ENCODE data around the gene AFF4.
"Not testable (repeated sequence)": the region's sequence is repeated elsewhere in the genome, so short reads cannot be mapped to it uniquely, and the experiment has no call there.

The AFF4 gene

DNA sequence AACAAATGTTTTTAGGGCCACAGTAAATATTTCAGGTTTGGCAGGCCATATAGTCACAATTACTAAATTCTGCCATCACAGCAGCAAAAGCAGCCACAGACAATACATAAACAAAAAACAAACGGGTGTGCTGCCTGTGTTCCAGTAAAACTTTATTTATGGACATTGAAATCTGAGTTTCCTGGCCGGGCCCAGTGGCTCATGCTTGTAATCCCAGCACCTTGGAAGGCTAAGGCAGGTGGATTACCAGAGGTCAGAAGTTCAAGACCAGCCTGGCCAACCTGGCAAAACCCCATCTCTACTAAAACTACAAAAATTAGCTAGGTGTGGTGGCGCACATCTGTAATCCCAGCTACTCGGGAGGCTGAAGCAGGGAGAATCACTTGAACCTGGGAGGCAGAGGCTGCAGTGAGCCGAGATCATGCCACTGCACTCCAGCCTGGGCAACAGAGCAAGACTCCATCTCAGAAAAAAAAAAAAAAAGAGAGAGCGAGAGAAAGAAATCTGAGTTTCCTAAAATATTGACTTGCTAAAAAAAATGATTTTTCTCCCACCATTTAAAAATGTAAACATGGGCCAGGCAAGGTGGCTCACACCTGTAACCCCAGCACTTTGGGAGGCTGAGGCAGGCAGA, 7.2 kb downstream of the AFF4 start:
- not testable (repeated sequence) for DNase-seq (ENCODE audit: low spot score)

DNA sequence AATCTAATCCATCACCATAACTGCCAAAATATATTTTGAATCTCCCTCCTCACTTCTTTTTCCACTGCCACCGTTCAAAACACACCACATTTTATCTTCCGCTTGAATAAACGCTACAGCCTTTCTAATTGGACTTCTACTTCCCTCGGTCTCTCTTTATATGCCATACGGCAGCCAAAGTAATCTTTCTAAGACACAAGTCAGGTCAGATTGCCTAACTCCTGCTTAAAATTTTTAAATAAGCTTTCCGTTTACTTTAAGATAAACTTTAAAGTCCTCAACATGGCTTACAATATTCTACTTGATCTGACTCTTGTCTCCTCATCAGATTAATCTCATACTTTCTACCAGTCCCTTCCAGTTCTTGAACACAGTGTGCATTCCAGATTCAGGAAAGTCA, 9.7 kb downstream of the AFF4 start:
- DNase-seq (ENCODE audit: low spot score) = no peak

DNA sequence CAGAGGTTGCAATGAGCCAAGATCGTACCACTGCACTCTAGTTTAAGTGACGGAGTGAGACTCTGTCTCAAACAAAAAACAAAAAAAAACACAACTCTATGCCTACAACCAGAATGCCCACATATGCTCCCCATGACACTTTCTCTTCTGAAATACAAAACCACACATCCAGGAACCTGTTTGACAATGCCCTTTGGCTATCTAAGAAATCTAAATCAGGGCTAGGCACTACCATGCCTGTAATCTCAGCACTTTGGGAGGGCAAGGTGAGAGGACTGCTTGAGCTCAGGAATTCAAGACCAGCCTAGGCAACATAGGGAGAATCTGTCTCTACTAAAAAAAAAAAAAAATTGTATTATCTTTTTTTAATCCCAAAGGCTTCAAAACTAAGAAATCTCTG, 10.6 kb downstream of the AFF4 start:
- no peak for DNase-seq (ENCODE audit: low spot score)

DNA sequence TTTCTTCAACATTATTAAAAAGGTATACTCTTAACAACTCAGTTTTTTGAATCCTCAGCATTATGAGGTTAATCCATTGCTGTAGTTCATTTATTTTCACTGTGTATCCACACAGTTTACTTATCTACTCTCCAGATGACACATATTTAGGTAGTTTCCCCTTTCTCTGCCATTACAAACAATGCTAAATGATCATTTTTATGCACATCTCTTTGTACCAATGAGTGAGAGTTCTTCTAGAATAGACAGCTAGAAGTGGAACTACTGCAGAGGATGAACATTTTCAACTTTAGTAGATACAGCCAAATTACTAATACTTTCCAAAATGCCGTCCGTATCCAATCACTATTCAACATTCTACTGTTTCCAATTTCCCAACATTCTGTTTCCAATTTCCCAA, 11.5 kb downstream of the AFF4 start:
- no peak for DNase-seq (ENCODE audit: low spot score)

DNA sequence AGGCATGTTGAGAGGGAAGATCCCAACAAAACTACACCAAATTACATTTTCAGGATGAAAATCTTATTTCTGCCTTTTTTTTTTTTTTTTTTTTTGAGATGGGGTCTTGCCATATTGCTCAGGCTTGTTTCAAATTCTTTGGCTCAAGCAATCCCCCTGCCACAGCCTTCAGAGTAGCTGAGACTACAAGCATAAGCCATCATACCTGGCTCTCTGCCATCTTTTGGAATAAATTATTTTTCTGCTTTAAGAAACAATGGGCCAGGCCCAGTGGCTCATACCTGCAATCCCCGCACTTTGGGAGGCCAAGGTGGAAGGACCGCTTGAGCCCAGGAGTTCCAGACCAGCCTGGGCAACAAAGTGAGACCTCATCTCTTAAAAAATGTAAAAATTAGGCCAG, 14.3 kb downstream of the AFF4 start:
- DNase-seq (ENCODE audit: low spot score) = no peak

DNA sequence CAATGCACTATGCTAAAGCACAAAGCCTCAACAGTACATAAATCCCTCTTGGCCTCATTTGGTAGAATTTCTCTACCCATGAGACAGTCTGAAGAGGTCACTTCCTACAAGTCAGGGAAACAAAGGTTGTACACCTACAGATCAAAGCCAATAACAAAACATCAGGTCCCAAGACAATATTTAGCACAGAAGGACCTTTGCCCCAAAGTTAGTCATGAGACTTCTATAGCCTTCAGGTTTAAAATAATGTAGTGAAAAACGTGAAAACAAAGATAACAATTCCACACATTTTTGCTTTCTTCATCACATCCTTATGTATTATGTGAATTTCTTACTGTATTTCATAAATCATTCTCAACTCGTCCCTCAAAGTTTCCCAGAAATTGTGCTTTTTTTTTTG, 15.8 kb downstream of the AFF4 start:
- DNase-seq (ENCODE audit: low spot score) = no peak

DNA sequence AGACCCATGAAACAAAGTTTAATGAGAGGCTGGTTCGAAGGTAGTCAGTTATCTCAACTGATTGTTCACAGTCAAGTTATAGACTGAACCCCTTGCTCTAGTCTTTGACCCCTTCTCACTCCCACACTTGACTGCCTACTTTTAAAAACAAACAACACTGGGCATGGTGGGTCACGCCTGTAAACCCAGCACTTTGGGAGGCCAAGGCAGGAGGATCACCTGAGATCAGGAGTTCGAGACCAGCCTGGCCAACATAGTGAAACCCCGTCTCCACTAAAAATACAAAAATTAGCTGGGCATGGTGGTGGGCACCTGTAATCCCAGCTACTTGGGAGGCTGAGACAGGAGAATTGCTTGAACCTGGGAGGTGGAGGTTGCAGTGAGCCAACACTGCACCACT, 18.1 kb downstream of the AFF4 start:
- not testable (repeated sequence) for DNase-seq (ENCODE audit: low spot score)

DNA sequence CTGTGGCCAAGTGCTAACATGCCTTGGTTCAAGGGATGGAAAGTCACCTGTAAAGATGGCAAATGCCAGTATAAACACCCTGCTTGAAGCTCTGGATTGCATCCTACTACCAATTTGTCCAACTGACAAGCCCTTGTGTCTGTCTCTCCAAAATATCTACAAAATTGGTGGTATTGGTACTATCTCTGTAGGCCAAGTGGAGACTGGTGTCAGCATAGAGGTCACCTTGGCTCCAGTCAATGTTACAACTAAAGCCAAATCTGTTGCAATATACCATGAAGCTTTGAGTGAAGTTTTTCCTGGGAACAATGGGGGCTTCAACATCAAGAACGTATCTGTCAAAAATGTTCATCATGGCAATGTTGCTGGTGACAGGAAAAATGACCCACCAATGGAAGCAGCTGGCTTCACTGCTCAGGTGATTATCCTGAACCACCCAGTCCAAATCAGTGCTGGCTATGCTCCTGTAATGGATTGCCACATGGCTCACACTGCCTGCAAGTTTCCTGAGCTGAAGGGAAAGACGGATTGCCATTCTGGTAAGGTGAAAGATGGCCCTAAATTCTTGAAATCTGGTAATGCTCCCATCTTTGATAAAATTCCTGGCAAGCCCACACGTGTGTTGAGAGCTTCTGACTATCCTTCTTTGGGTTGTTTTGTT, 19.9 kb downstream of the AFF4 start:
- DNase-seq (ENCODE audit: low spot score) = no peak

DNA sequence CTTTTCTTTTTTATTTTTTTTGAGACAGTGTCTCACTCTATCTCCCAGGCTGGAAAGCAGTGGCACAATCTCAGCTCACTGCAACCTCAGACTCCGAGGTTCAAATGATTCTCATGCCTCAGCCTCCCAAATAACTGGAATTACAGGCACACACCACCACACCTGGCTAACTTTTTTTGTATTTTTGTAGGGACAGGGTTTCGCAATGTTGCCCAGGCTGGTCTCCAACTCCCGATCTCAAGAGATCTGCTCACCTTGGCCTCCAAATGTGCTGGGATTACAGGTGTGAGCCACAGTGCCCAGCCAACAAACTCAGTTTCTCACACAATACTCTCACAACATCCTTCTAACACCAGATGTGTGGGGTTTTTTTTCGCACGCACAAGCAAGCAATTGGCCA, 22.1 kb downstream of the AFF4 start:
- DNase-seq (ENCODE audit: low spot score) = no peak

DNA sequence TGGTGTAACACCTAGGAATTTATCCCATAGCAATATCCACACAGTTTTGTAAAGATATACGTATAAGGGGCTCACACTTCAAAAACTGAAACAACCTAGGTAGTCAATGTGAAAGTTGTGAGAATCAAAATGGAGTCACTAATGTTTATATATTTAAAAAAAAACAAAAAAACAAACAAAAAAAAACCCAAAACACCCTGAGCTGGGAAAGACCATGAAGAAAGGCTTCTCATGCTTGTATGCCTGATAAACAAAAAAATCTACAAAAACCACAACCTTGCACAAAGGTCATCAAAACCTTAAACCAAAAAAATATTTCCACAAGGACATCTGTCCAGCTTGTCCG, 35.4 kb downstream of the AFF4 start:
- no peak for DNase-seq (ENCODE audit: low spot score)

DNA sequence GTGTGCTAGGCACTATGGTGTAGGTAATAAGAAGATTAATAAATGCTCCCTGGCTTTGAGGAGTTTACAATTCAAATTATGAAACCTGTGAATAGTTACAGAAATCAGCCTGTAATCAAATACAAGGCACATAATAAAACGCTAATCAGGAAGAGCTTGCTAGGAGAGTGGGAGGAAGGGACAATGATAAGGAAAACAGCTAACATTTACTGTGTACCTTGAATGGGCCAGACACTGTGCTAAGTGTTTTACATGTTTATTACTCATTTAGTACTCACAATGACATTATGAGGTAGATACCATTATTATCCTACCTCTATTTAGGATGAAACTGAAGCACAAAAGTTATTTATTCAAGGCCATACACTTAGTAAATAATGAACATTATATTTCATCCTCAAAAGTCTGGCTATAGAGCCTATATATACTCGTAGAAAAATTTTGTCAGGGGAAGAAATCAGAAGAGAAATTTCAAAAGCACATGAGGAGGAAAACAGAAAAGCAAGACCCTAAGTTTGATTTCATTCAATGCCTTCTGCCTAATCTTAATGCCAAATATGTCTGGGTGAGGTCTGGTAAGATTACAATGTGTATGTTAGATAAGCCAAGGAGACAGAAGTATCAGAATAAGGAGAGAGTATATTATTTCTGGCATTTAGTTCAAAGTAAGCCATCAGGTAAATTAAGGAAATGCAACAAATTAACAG, 35.9 kb downstream of the AFF4 start:
- no peak for DNase-seq (ENCODE audit: low spot score)

DNA sequence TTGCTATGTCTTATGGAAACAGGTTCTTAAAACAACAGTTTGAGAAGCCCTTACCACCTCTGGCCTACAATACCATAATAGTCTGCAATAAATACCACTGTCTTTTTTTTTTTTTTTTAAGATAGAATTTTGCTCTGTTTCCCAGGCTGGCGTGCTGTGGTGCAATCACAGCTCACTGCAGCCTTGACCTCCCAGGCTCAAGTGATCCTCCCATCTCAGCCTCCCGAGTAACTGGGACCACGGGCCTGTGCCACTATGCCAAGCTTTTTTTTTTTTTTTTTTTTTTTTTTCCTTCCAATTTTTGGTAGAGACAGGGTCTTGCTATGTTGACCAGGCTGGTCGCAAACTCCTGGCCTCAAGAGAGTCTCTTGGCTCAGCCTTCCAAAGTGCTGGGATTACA, 37.0 kb downstream of the AFF4 start:
- DNase-seq (ENCODE audit: low spot score) = no peak

DNA sequence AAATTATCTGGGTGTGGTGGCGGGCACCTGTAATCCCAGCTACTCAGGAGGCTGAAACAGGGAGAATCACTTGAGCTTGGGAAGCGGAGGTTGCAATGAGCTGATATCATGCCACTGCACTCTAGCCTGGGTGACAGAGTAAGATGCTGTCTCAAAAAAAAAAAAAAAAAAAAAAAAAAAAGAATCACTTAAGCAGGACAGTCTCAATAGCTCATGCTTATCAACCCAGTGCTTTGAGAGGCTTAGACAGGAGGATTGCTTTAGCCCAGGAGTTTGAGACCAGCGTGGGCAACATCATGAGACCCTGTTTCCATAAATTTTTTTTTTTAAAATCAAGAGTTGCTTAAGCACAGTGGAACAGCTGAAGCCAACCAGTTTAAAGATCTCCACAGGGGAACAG, 47.3 kb downstream of the AFF4 start:
- no peak for DNase-seq (ENCODE audit: low spot score)

DNA sequence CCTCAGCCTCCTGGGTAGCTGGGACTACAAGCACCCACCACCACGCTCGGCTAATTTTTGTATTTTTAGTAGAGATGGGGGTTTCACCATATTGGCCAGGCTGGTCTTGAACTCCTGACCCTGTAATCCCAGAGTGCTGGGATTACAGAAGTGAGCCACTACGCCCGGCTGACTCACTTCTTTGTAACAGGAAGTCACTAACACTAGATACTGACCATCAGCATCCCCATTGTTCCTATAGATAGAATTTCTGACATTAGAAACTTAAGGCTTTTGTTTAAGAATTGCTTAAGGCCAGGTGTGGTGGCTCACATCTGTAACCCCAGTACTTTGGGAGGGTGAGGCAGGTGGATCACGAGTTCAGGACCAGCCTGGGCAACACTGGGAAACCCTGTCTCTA, 47.8 kb downstream of the AFF4 start:
- no peak for DNase-seq (ENCODE audit: low spot score)

DNA sequence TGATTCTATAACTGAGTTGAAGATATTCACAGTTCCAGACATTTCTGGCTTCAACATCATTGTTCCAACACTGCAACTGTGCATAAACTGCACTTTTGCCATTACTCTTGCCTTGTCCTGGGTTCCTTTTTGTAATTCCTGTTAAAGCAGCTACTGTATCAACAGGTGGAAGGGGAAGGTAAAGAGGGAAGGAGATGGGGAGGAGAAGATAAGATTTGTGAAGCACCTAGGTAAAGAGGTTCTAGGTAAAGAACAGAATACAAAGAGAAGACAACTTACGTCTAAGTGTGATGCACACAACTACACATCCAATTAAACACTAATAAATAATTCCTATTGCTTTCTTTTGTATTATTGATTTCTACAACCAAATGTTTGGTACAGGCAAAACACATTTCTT, 53.7 kb downstream of the AFF4 start:
- no peak for DNase-seq (ENCODE audit: low spot score)

DNA sequence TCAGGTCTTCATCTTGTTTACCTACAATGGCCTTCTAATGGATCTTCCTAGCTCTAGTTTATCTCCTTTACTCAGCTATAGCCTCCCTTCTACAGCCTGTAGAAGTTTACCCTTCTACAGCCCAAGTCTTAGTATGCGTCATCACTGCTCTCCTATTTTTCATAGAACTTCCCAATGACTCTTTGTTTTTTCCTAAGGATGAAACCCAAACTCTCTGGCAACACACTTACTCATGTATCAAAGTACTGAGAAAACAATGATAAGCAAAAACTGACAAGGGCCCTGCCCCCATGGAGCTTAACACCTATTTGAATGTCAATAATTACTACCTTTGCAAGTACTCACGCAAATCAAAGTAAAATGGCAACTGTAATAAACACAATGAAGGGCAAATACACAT, 56.3 kb downstream of the AFF4 start:
- DNase-seq (ENCODE audit: low spot score) = no peak

DNA sequence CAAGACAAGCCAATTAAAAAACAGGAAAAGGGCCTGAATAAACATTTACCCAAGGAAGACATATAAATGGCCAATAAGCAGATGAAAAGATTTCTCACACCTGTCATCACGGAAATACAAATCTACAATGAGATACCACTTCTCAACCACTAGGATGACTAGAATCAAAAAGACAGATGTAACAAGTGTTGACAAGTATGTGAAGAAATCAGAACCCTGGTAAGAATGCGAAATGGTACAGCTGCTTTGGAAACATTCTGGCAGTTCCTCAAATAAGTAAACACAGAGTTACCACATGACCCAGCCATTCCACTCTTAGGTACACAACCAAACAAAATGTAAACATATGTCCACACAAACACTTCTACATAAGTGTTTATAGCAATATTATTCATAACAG, 57.5 kb downstream of the AFF4 start:
- DNase-seq (ENCODE audit: low spot score) = no peak

DNA sequence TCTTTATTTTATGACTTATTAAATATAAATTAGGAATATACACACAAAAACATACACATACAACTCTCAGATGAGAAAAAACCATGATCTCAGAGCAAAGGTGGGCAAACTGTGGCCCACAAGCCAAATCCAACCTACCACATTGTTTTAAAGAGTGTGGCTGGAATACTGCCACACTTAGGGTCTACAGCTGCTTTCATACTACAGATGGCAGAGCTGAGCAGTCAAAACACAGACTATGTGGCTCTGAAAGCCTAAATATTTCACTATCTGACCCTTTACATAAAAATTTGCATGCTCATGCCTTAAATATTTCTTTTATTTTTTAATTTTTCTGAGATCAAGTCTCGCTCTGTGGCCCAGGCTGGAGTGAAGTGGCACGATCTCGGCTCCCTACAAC, 61.7 kb downstream of the AFF4 start:
- no peak for DNase-seq (ENCODE audit: low spot score)

DNA sequence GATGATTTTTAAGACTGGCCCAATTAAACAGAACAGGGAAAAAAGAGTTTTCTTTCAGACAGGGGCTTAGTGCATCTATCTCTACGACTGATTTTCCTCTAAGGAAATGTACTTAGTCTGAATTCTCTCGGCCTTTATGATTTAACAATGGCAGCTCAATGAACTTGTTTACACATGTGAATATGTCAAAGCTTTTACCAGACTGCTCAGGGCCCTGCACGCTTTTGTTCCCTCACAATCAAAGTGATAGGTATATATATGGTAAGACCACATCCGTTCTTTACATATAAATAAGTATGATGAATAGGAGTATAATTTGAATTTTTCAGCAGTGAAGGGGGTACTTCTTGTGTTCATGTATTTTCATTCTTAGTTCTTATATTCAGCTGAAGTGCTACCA, 62.4 kb downstream of the AFF4 start:
- no peak for DNase-seq (ENCODE audit: low spot score)

DNA sequence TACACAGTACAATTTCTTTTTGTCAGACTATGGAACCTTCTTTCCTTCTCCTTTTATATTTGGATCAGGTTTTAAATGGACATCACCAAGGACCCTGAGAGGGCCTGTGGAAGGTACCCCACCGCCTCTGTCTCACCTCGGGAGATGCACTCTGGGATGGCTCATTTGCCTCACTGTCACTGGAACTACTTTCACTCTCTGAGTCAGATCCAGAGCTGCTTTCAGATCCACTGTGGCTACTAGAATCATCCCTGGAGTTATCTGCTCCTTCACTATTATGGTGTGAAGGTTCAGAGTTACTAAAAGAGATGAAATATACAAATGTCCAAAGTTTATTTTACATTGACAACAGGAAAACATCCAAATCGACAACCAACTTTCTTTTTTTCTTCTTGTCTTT, 65.3 kb downstream of the AFF4 start:
- DNase-seq (ENCODE audit: low spot score) = peak; percentile 25

DNA sequence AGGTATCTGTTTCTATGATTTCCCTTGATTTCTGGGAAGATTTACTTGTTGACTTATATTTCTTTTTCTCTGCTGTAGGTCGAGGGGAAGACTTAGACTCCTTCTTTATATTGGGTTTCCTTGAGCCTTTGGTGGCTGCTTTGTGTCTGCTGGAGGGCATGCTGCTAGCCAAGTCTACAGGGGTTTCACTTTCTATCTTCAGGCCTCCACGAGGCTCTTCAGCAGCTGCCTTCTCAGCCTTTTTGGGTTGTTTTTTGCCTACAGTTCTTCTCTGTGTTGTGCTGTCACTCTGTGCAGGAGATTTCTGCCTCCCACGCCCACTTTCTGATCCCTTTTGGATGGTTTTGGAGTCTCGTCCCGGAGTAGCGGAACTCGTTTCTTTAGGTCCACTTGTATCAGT, 66.7 kb downstream of the AFF4 start:
- DNase-seq (ENCODE audit: low spot score) = no peak

DNA sequence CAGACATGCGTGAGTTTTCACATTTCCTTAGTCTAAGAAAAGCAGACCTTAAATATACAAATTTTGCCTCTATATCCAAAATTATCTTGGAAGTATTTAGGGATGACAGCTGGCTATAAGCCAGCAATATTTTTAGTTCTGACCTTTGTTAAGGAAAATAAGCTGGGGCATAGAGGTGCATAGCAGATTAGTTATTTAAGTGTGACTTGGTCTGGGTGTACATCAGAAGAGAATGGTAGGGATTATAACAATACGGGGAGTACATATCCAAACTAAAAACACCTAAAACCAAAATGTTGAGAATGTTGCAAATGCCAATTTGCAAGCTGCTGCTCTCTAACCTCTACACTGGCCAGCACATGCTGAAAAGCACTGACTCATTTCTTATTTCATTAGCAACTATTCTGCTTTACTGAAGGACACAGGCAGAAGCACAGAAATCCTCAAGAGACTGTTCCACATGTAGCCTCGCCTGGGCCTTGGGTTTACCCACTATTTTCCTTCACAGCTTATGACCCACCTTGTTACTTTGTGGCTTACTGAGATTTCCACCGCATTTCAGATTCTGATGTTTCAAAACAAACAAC, 67.6 kb downstream of the AFF4 start:
- DNase-seq (ENCODE audit: low spot score) = no peak

DNA sequence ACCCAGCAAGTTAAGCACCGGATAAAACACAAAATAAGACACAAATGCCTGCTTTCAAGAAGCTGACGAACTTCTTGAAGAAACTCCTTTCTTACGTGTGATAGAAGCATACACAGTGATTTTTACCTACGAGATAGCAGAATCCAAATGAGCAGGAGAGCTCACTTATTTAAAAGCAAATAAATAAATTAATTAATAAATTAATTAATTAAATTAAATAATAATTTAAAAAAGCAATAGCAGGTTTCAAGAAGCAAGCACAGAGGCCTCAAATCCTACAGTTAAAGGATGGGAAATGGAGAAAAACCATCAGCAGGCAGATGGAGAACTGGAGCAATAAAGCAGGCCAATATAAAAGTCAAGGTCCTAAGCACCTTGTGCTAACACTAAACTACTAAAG, 72.6 kb downstream of the AFF4 start:
- DNase-seq (ENCODE audit: low spot score) = no peak

DNA sequence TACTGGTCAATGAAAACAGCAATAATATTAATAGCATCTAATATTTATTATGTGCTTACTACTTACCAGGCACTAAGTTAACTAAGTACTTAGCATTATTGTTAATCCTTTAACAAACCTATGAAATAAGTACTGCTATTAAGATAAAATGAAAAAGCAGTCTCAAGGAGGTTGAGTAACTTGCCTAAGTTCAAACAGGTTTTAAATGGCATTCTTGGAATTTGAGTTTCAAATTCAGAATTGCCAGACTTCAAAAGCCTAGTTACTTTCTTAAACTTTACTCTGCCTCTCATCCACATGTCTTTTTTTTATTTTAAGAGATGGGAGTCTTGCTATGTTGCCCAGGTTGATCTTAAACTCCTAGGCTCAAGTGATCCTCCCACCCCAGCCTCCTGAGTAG, 73.9 kb downstream of the AFF4 start:
- no peak for DNase-seq (ENCODE audit: low spot score)
